DMS 273 treated with DMSO at 0.1 percent for 48 hours (cell line): ENCODE measurements around the gene CA6.
"Not testable (repeated sequence)": the region's sequence is repeated elsewhere in the genome, so short reads cannot be mapped to it uniquely, and the experiment has no call there.

Experiments used
- DNase-seq: peaks from one replicate; lab custom pipeline; 2025; lab: John Stamatoyannopoulos, UW

Gene CA6

DNA sequence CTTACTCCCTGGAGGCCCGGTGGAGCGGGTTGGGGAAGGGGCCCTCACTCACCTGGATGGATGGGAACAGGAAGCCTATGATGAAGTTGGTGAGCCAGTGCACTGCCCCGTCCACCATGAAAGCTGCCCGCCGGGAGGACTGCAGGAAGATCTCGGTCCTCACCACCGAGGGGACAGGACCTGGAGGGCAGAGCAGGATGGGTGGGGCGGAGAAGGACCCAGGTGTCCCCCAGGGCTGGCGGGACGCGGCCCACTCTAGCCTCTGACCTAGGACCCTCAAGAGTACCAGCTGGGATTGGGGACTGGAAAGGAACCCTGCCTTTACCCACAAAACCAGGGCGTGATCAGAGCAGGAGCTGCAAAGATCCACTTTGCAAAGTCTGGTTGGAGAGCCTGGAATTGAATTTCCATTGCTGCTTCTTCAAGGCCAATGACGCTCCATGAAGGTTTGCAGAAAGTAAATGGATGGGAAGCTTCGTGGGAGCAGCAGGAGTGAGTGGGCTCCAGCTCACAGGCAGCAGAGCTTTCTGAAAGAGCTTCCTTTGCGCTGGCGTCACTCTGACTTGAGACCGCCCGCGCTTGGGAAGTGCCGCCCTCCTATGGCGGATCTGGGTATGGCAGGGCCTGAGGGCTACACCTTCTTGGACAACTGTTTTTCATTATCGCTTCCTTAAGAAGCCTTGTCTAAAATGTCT lies 59.2 kb downstream of the CA6 start:
- no peak for DNase-seq

GRCh38 chr1:9005395-9005708 lies 59.7 kb downstream of the CA6 start:
- no peak for DNase-seq

DNA sequence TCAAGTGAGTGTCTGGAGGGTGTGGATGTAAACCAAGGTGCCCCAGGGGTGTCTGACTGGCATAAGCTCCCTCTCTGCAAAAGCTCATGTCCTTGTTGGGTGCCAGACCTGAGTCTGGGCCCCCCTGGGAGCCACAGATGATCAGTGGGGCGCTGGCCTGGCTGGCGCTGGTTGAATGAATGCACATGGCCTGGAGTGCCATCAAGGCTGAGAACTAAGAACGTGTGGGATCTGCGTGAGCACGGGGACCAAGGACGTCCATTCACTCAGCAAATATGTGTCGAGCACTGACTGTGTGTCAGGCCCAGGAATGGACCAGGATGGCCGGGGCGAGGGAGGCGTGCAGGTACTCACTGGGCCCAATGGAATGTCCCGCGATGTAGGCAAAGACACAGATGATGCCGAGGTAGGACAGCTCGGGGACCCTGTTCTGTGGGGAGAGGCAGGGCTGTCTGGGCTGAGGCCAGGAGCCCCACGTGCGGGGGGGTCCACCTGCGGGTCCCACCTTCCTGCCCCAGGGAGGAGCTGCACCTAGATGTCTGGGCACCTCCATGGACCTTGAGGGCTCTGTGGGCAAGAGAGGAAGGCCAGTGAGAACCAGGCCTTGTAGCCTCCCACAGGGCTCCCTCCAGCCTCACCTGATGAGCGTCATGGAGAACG lies 61.4 kb downstream of the CA6 start:
- no peak for DNase-seq

DNA sequence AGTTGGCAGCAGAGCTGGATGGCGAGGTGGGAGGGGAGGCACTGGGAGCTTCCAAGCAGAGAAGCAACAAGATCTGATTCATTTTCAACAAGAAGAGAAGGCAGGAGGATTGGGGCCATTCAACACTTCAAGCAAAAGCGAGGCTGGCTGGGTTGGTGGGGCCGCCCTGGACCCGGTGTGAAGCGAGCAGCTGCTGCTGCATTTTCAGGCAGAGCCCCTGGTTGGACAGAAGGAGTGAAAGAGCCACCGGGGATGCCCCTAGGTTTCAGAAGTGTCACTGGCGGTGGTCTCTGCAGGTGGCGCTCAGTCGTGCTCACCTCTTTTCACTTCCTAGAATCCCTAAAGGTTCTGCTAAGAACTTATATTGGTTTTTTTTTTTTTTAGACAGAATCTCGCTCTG lies 62.6 kb downstream of the CA6 start:
- DNase-seq: no peak

GRCh38 chr1:9009438-9010370 lies 64.0 kb downstream of the CA6 start:
- DNase-seq: no peak

- DNase-seq: no peak
Observed at GRCh38 chr1:9010781-9011323, 65.2 kb downstream of the CA6 start.

DNA sequence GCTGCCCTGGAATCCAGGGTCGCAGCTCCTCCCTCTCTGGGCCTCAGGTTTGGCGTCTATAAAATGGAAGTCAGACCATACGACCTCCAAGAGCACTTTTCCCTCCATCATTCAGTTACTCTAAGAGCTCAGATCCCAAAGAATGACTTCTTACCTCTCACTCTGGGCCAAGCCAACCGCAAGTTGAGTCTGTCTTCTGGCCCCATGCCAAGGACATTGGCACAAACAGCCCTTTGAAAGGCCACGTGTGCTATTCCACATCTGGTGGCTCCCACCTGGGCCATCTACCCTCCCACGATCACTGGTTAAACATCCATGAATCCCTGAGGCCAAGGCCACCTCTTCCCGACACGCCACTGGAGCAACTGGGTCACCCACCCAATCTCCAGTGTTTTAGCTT lies 68.2 kb downstream of the CA6 start:
- DNase-seq: no peak

DNA sequence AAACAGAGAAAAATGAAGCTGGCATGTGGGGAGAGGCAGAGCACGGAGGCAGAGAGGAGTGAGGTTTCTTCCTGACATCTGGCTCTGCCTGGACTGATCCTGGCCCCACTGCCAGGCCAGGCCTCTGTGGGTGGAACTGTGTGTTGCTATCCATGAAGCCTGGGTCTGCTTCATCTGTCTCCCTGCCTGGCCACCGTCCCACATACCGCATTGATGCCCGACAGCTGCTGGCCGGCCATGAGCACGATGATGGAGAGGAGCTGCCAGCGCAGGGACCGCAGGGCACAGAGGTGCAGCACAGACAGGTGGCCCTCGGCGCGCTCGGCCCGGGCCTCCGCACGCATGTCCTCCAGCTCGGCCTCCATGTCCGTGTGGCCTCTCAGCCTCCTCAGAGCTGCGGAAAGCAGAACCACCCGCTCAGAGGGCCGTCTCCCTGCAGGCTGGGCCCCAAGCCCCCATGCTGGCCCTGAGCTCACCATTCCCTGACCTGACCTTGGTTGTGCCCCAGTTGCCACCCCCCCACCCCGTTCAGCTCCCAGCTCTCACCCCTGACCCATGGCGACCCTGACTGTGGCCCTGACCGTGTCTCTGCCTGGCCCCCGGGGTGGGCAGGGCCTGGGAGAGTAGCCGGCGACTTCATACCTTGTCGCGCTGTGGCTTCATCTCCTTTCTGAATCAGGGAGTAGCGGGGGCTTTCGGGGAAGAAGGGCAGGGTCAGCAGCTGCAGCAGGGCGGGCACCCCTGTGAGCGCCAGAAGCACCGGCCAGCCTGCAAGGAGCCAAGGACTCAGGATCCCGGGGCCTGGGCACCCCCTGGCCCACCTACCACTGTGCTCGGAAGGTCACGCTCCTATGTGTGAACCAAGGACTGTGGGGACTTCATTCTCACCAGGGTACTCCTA lies 69.1 kb downstream of the CA6 start:
- DNase-seq: no peak

DNA sequence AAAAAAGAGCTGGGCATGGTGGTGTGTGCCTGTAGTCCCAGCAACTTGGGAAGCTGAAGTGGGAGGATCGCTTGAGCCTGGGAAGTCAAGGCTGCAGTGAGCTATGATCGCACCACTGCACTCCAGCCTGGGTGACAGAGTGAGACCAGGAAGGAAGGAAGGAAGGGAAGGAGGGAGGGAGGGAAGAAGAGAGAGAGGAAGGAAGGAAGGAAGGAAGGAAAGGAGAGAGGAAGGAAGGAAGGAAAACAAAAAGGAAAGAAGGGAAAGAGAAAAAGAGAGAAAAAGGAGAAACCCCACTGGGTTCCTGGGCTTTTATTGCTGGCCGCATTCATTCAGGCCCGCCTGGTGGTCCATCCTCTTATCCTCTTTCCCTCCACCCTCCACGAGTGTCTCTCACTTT lies 70.8 kb downstream of the CA6 start:
- no peak for DNase-seq

DNA sequence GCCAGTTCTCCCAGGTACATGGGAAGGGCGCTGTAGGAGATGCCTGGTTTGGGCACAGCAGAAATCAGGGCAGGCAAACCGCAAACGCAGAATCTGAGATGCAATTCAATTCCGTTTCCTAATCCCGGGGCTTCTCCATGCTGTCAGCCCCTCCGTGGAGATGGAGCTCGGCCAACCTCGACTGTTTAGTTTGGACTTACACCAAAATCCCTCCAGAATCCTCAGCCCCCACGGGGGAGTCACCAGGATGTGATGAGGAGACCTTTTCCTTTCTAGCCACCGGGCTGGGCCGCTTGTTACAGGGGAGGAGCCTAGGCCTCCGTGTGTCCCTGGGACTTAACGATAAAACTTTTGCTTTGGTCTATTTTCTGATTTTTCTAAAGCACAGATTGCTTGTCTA lies 72.7 kb downstream of the CA6 start:
- DNase-seq: no peak

- DNase-seq: no peak
Observed at GRCh38 chr1:9019896-9020295, 74.2 kb downstream of the CA6 start.

- DNase-seq: no peak
Observed at GRCh38 chr1:9020305-9020704, 74.6 kb downstream of the CA6 start.

DNA sequence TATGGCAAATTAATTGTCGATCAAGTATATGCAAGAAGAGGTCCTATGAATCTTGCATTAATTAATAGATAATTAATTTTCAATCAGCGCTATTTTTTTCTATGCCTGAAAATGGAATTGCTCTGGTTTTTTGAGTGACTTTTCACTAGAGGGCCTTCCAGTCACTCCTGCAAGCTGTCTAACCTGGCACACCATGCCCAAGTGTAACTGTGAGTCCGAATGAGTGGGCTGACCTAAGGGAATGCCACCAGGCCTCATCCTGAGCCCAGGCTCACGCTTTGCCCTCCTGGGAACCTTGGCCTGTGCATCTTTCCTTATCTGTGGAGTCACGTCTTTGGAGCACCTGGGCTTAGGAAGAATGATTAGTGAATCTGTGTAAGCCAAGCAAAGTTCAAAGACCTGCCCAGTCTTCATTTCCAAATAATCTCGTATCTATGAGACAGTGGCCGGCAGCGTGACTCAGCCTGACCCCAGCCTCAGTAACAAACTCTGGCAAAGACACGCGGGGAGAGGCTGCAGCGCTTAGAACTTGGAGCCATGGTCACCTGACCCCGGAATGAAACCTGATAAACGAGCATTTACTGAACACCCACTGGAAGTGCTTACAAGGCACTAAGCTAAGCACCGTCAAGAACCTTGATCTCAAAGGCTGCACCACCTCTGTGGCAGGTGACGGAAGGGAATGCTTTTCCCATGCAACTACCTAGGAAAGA lies 76.5 kb downstream of the CA6 start:
- not testable (repeated sequence) for DNase-seq

DNA sequence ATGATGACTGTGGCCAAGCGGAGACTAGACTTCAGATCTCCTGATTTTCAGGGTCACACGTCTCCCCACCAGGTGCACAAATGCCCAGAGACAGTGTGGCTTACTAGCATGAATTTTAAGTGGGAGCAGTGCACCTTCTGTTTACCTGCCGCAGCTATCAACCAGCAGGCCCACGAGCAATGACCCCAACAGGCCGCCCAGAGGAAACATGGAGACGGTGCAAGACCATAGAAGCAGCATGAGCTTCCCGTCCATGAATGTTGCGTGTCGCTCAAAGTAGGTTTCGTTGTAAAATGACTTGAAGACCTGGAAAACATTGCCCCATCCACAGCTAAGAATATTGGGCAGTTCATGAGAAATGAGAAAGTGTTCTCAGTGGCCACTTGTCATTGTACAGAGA lies 77.1 kb downstream of the CA6 start:
- DNase-seq: no peak
